HepG2 (cell line): ENCODE results near the gene SLCO2A1. TPM values are rescaled to one million over a fixed set of nuclear protein-coding genes. Genes with fewer than 3 reads are reported as not detected.

Experiments
- ATAC-seq: fragments of 200-7000 bp; cut with Tn5 transposase; 3 replicates; pipeline ENCODE4 v1.9.1; 2020; ENCODE audit warnings: mild to moderate bottlenecking, moderate library complexity
- BruUV-seq: library from RNA; stranded (reverse); fragments of 400-500 nt; replicated peaks from 2 replicates; lab custom pipeline; 2021; lab: Mats Ljungman, UMichigan
- CTCF ChIA-PET: fragments of 300-600 bp; formaldehyde crosslinking; extraction: SDS; loops from one replicate; lab custom pipeline; 2021; ENCODE audit warnings: low total read pairs, inconsistent platforms, low intra/inter-chr PET ratio; lab: Yijun Ruan, JAX
- POLR2A ChIA-PET: fragments of 350-600 bp; sonication (Branson Sonifier 250); formaldehyde crosslinking; loops from one replicate; lab custom pipeline; 2020; ENCODE audit warnings: antibody characterized with exemption, inconsistent platforms; lab: Yijun Ruan, JAX
- DNase-seq: peaks from one replicate; pipeline ENCODE4 v3.0.0-alpha.2; 2015; ENCODE audit warnings: low spot score
- FAIRE-seq: peaks from 3 replicates; lab custom pipeline; 2011; peaks lifted over from hg19 to GRCh38; lab: Jason Lieb, UNC
- H2AFZ ChIP-seq: one replicate; pipeline ENCODE4 v1.6.1; 2011; ENCODE audit warnings: low read length, inconsistent platforms
- H3K27ac ChIP-seq: fragments of 300-600 bp; 3 replicates; pipeline ENCODE4 v1.8.0; 2011; ENCODE audit warnings: mixed run types, mild to moderate bottlenecking, mixed read lengths, low read length, inconsistent platforms; ENCODE audit not compliant: insufficient read depth; ENCODE audit errors: extremely low read length
- H3K27me3 ChIP-seq, 2 experiments: fragments of 200-600 bp in 1 of 2; 2 replicates in 1 of 2; 3 replicates in 1 of 2; pipeline versions ENCODE4 v1.6.0 to v1.8.0; 2011; ENCODE audit warnings: low read length in 2 of 2, mild to moderate bottlenecking in 2 of 2, moderate library complexity in 2 of 2, inconsistent platforms in 1 of 2; ENCODE audit not compliant: insufficient read depth in 2 of 2, control insufficient read depth in 1 of 2
- H3K36me3 ChIP-seq, 2 experiments: fragments of 200-600 bp in 1 of 2; replicated peaks in 1 of 2; 2 replicates in 1 of 2; 3 replicates in 1 of 2; pipeline versions ENCODE4 v1.5.1 to v1.8.0; 2011; ENCODE audit warnings: low read length in 2 of 2, inconsistent platforms in 1 of 2; ENCODE audit not compliant: insufficient read depth in 2 of 2, control insufficient read depth in 1 of 2
- H3K4me1 ChIP-seq: 2 replicates; pipeline ENCODE4 v1.5.1; 2012; ENCODE audit warnings: low read length, inconsistent platforms; ENCODE audit not compliant: insufficient read depth
- H3K4me2 ChIP-seq: 2 replicates; pipeline ENCODE4 v1.6.0; 2011; ENCODE audit warnings: low read depth, low read length, inconsistent platforms
- H3K4me3 ChIP-seq, 3 experiments: fragments of 200-600 bp in 1 of 3; sonication (generic), shearing (Covaris generic) in 1 of 3; replicated peaks in 1 of 3; 2 replicates each; pipeline ENCODE4 v1.5.1; 2011 to 2016; ENCODE audit warnings: low read length in 3 of 3, inconsistent platforms in 2 of 3, low read depth in 2 of 3, mild to moderate bottlenecking in 2 of 3, control low read depth in 1 of 3, mixed read lengths in 1 of 3; ENCODE audit not compliant: insufficient read depth in 1 of 3
- H3K79me2 ChIP-seq: one replicate; pipeline ENCODE4 v1.6.1; 2011; ENCODE audit warnings: low read length, inconsistent platforms; ENCODE audit not compliant: insufficient read depth
- H3K9ac ChIP-seq: 2 replicates; pipeline ENCODE4 v1.6.0; 2011; ENCODE audit warnings: mild to moderate bottlenecking, low read depth, low read length, inconsistent platforms; ENCODE audit not compliant: insufficient read depth
- H3K9me3 ChIP-seq: 2 replicates; pipeline ENCODE4 v1.5.1; 2012; ENCODE audit warnings: mild to moderate bottlenecking, low read length
- H4K20me1 ChIP-seq: 2 replicates; pipeline ENCODE4 v1.6.0; 2011; ENCODE audit warnings: inconsistent platforms, mild to moderate bottlenecking, low read length, moderate library complexity; ENCODE audit not compliant: insufficient read depth
- ARID2 ChIP-seq: sonication (generic); formaldehyde crosslinking; IDR thresholded peaks from 2 replicates; pipeline ENCODE4 v1.8.1; 2022; ENCODE audit warnings: mild to moderate bottlenecking, missing genetic modification reagents, borderline replicate concordance
- CCAR2 ChIP-seq: fragments of 200-400 bp; formaldehyde crosslinking; optimal IDR thresholded peaks from 2 replicates; pipeline ENCODE3; 2018; ENCODE audit warnings: low read depth, mild to moderate bottlenecking, low read length, moderate library complexity
- KAT7 ChIP-seq: IDR thresholded peaks from 2 replicates; pipeline ENCODE4 v1.6.1; 2018; ENCODE audit warnings: borderline replicate concordance, missing compliant biosample characterization
- PITX1 ChIP-seq: sonication (generic); formaldehyde crosslinking; IDR thresholded peaks from 2 replicates; pipeline ENCODE4 v1.5.1; 2020; ENCODE audit warnings: mild to moderate bottlenecking, missing genetic modification reagents
- ZNF276 ChIP-seq: sonication (generic); formaldehyde crosslinking; IDR thresholded peaks from 2 replicates; pipeline ENCODE4 v1.4.0; 2020; ENCODE audit warnings: mild to moderate bottlenecking, low read depth, missing genetic modification reagents
- ZNF432 ChIP-seq: sonication (generic); formaldehyde crosslinking; IDR thresholded peaks from 2 replicates; pipeline ENCODE4 v1.5.0; 2020; ENCODE audit warnings: missing genetic modification reagents, mild to moderate bottlenecking, borderline replicate concordance
- WGBS: methylation state at CpG from one replicate; pipeline ENCODE4 v1.1.6; 2017; ENCODE audit warnings: low lambda C conversion rate; 5-methylcytosine and 5-hydroxymethylcytosine counted together
- in situ Hi-C: cut with HindIII; loops from 2 replicates; pipeline ENCODE4 v1.10.0; 2017; ENCODE audit warnings: low pct_unique_long_range_greater_than_20kb; ENCODE audit not compliant: extremely low pct_ligation_motif_present
- intact Hi-C: fragments of 100-400 bp; cut with micrococcal nuclease; formaldehyde crosslinking; loops from one replicate; pipeline ENCODE4 v1.10.0; 2022; ENCODE audit not compliant: unreplicated experiment
- polyA plus RNA-seq, 8 experiments: library from polyadenylated mRNA; depleted of rRNA in 3 of 8; stranded (reverse) in 7 of 8; unstranded in 1 of 8; fragments of >200 nt; fragmentation: Illumina TruSeq in 4 of 8; extraction: Trizol in 4 of 8; gene quantifications; 2 replicates each; pipeline versions ENCODE4 v1.2.1 to v1.2.3, GENCODE V29; 2011 to 2016; ENCODE audit warnings: low read depth in 4 of 8, missing spikeins in 1 of 8, mixed read lengths in 1 of 8; ENCODE audit not compliant: insufficient read depth in 1 of 8
- total RNA-seq, 5 experiments: library from RNA; depleted of rRNA; stranded (reverse); fragments of >200 nt; fragmentation: Illumina TruSeq; extraction: Trizol; gene quantifications; 2 replicates each; pipeline ENCODE4 v1.2.3, GENCODE V29; 2016; ENCODE audit warnings: low read depth in 1 of 5
- TF ChIP-seq, protein P1 (sequence below): sonication (generic); formaldehyde crosslinking; IDR thresholded peaks from 2 replicates; pipeline ENCODE4 v1.5.0; 2020; ENCODE audit warnings: missing genetic modification reagents
- TF ChIP-seq, protein P2 (sequence below): sonication (generic); formaldehyde crosslinking; IDR thresholded peaks from 2 replicates; pipeline ENCODE4 v1.5.0; 2020; ENCODE audit warnings: mild to moderate bottlenecking, missing genetic modification reagents
- TF ChIP-seq, protein P3 (sequence below): sonication (generic); formaldehyde crosslinking; IDR thresholded peaks from 2 replicates; pipeline ENCODE4 v1.8.0; 2022; ENCODE audit warnings: mild to moderate bottlenecking, missing genetic modification reagents, borderline replicate concordance

Gene SLCO2A1
- total and polyA plus RNA-seq, 2 of the 13 experiments (the other 11 are each of a cell fraction or from before 2014, with no cell fraction given), result 0.04 TPM; not detected in 1

DNA sequence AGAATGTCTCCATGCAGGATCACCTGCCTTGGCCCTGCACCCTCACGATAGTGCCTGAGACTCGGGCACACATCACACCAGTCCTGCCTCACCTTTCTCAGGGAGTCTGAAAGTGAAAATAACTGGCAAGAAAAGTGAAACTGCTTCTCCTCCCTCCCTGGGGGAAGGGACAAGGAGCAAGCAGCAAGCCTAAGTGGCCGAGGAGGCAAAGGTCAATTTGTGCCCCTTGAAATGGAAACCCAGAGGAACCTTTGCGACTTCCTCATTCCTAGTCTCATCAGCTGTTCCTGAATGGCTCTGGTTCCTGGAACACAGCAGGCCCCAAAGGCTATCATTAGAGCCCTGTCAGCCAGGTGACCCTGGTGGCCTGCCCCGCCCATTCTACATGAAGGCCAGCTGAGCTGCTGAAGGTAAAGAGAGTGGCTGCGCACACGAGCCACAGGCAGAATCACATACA, 28.0 kb upstream of the SLCO2A1 start (continued):
- TF ChIP-seq, protein P1, sequence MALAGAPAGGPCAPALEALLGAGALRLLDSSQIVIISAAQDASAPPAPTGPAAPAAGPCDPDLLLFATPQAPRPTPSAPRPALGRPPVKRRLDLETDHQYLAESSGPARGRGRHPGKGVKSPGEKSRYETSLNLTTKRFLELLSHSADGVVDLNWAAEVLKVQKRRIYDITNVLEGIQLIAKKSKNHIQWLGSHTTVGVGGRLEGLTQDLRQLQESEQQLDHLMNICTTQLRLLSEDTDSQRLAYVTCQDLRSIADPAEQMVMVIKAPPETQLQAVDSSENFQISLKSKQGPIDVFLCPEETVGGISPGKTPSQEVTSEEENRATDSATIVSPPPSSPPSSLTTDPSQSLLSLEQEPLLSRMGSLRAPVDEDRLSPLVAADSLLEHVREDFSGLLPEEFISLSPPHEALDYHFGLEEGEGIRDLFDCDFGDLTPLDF (CRISPR knock-in tag), result no peak
- TF ChIP-seq ZNF276 (CRISPR knock-in tag) (no peak), ARID2 (CRISPR knock-in tag) (no peak), ZNF432 (CRISPR knock-in tag) (no peak)
- TF ChIP-seq, protein P2, sequence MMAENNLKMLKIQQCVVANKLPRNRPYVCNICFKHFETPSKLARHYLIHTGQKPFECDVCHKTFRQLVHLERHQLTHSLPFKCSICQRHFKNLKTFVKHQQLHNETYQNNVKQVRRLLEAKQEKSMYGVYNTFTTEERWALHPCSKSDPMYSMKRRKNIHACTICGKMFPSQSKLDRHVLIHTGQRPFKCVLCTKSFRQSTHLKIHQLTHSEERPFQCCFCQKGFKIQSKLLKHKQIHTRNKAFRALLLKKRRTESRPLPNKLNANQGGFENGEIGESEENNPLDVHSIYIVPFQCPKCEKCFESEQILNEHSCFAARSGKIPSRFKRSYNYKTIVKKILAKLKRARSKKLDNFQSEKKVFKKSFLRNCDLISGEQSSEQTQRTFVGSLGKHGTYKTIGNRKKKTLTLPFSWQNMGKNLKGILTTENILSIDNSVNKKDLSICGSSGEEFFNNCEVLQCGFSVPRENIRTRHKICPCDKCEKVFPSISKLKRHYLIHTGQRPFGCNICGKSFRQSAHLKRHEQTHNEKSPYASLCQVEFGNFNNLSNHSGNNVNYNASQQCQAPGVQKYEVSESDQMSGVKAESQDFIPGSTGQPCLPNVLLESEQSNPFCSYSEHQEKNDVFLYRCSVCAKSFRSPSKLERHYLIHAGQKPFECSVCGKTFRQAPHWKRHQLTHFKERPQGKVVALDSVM (CRISPR knock-in tag), result no peak
- TF ChIP-seq, all 625 proteins: peak for 18

- Histone ChIP-seq H3K4me3 (peak overlapping the region in 1 of 3 experiments; percentile 45; a peak in 2 of 6 replicates), H3K27ac (no peak overlapping the region), H3K4me1 (peaks cover 59% of the 10 kb centered on the region), H3K36me3 (no peaks in the 10 kb centered on the region), H3K4me2 (peak overlapping the region; percentile 76), H3K9me3 (no peaks in the 10 kb centered on the region), H2AFZ (no peak overlapping the region), H3K79me2 (no peaks in the 10 kb centered on the region), H3K27me3 (peaks cover 0 to 4% of the 10 kb centered on the region in 2 experiments; a peak in 3 of 5 replicates), H3K9ac (no peak overlapping the region), H4K20me1 (no peaks in the 10 kb centered on the region)
- ChIA-PET POLR2A (no interaction called here), CTCF (no interaction called here)
- no peak for DNase-seq
- no peak for ATAC-seq
- FAIRE-seq, result no peak
- TF ChIP-seq, protein P3, sequence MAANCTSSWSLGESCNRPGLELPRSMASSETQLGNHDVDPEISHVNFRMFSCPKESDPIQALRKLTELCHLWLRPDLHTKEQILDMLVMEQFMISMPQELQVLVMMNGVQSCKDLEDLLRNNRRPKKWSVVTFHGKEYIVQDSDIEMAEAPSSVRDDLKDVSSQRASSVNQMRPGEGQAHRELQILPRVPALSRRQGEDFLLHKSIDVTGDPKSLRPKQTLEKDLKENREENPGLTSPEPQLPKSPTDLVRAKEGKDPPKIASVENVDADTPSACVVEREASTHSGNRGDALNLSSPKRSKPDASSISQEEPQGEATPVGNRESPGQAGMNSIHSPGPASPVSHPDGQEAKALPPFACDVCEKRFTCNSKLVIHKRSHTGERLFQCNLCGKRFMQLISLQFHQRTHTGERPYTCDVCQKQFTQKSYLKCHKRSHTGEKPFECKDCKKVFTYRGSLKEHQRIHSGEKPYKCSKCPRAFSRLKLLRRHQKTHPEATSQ (CRISPR knock-in tag), result no peak
- TF ChIP-seq CCAR2 (no peak), KAT7 (CRISPR knock-in tag) (no peak), PITX1 (CRISPR knock-in tag) (no peak)
- no CpG with 5 or more reads among the region's 2 CpGs for WGBS
- in situ Hi-C loops, result no loop called here
- BruUV-seq, result no TSS peak
- intact Hi-C loops, result no loop called here
Measured at GRCh38 chr3:134057006-134057653, 27.4 kb upstream of the SLCO2A1 start.
